IPS DF 4.7 (cell line): ENCODE results near the gene PDE11A.
"Not testable (repeated sequence)": the region's sequence is repeated elsewhere in the genome, so short reads cannot be mapped to it uniquely, and the experiment has no call there.

Source experiments
- DNase-seq: peaks from one replicate; pipeline ENCODE4 v3.0.0-alpha.2; 2013; ENCODE audit warnings: low spot score; ENCODE audit errors: extremely low read depth

Gene PDE11A

DNA sequence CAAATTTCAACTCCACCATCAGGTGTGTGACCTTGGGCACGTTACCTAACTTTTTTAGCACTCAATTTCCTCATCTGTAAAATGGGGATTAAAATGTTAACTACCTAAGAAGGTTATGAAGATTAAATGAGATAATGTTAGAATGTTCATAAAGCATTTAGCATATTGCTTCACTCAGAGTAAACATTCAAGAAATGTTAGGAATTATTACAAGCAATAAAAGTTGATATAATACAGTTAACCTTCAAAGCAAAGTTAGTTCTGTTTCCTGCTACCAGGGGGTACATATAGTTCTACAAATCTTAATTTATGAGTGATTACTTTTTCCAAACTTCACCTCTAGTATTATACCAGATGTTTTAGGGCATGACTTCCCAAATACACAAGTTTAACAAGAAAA is 254.2 kb downstream of the PDE11A start:
- no peak for DNase-seq

DNA sequence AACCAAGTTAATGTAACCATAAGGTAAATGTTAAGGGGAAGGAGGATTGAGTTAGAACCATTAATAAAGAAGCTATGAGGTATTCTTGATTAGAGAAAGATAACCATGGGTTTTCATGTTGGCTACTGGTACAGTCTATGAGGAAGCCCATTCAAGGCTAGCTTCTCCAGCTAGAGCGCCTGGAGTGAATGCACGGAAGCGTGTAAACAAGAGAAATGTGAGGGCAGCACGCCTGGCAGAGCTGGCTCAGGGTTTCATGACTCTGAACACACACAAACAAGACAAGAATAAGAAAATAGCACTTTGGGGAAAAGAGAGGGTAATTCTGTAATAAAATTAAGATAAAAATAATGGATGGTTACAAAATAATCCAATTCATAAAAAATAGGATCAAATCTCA is 255.3 kb downstream of the PDE11A start:
- no peak for DNase-seq

DNA sequence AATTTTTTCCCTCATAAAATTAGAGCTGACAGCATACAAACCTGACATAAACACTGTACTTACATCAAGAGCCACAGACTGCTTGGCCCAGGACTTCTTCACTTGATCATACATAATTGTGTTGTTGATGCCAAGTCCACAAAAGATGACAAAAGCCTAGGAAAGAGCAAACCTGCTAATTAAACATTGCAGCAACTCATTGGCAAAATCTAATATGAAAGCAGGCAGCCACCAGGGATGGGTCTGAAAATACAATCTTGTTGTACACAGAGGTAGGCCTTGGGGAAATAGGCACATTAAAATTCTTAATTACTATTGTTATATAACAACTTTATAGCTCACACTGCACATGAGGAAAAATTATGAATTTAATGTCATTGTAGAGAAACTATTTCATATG is 255.8 kb downstream of the PDE11A start:
- DNase-seq, result no peak

DNA sequence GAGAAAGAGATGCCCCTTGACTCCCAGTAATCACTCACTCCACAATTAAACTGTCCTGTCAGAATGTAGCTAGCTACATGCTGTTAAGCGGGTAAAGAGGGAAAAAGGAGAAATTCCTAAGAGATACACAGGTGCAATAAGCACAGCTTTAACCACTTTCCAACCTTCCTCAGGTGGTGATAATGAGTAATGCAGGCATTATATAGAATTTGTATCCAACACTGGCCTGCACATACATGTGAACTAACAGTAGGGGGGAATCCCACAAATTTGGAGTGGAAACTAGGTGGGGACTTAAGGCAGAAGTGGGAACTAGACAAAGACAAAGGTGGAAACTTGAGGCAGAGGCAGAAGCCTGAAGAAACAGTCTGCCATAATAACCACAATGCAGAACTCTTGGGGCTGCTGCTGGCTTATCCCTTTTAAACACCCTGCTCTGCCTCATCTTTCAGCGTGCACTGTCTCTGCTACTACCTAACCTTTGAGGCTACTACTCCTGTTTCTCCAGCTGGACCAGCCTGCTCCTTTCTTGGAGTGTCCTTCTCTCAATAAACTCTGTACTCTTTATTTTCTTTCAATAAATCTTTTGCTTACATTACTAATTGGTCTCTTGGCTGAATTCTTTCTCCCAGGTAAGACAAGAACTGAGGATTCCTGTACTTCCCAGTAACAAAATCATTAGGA is 259.7 kb downstream of the PDE11A start:
- no peak for DNase-seq

DNA sequence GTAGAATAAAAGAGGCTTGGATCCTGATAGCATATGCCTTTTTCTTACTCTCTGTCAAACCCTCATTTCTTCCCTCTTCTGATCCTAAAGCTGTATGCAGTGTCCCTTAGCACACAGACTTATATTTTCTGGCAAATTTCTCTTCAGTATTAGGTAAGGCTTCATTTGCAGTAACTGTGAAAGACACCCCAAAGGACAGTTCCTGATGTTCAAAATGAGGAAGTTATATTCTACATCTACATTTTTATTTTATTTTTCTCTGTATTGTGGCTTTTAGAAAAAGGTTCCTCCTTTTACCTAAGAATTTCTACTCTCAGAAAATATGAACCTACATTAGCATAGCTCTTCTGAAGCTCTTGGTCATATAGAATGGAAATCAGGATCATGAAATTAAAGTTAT is 261.7 kb downstream of the PDE11A start:
- no peak for DNase-seq

DNA sequence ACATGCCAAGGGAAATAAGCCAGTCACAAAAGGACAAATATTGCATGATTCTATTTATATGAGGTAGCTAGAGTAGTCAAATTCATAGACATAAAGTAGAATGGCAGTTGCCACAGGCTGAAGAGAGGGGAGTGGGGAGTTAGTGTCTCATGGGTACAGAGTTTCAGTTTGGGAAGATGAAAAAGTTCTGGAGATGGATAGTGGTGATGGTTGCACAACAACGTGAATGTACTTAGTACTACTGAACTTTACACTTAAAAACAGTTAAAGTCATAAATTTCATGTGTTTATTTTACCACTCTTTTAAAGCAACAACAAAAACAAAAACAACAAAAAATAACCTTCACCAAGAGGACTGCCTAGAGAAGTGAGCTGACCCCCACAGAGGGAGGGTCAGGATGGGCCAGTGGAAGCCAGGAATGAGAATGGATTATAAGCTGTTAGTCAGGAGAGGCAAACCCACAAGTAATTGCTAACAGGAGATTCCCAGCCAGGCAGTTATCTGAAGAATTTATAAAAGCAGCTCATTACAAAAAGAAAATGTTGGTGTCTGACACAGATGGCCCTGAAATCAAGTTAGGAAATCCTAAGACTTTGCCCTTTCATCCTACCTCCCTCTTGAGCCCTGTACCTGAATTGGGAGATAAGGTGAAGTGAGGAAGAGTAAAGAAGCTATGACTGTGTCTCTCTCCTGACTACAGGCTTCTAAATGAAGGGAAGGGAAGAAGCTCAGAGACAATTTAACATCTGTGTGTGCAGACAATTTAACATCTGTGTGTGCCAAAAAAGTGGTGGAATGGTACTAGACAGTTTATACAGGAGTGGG is 263.4 kb downstream of the PDE11A start:
- DNase-seq, result no peak

DNA sequence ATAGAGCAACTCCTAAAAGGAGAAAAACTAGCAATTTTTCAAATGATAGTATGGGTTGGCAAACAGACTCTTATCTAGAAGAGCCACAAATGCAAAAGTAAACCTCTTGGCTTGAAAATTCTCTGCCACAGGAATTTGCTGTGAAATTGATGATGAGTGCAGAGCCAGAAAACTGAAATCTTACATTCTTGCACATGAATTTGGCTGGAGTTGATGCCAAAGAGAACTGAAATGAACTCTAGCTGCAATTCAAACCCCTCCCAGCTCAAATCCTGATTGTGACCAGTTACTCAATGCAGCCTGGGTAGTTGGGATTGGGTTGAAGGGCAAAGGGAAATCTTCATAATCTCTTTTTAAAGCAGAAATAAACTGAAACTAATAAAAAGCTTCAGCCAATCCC is 266.6 kb downstream of the PDE11A start:
- DNase-seq, result no peak

DNA sequence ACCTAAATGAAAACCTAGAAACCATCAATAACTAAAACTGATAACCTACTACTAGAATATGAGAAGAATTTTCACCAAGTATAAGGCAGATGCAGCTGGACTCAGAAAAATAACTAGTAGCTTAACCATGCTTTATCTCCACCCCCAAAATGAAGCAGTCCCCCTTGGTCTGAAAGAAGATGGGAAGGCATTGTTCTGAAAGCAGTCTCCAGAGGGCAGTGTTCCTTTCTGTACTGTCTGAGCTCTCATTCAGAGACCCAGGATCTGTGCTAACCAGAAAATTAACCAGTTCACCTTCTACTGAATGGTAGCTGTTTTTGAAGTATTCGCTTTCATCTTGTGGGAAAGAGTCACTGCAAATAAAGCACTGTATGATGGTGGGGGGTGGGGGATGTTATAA is 273.0 kb downstream of the PDE11A start:
- peak; percentile 25 for DNase-seq

DNA sequence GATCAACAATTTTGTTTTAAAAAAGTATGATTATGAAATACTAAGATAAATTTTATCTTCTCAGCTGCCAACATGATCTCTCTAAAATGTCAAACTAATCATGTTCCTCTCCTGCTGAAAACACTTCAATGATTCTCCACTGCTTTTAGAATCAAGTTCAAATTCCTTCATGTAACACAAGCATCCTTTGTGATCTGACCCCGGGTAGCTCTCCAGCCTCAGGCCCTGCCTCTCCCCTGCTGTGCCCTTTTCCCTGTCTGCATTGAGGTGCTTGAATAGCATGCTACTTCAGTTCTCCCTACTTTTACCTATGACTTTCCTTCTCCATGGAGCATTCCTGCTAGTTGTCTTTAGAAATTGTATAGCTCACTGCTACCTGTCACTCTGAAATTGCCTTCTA is 274.8 kb downstream of the PDE11A start:
- DNase-seq, result peak; percentile 22

DNA sequence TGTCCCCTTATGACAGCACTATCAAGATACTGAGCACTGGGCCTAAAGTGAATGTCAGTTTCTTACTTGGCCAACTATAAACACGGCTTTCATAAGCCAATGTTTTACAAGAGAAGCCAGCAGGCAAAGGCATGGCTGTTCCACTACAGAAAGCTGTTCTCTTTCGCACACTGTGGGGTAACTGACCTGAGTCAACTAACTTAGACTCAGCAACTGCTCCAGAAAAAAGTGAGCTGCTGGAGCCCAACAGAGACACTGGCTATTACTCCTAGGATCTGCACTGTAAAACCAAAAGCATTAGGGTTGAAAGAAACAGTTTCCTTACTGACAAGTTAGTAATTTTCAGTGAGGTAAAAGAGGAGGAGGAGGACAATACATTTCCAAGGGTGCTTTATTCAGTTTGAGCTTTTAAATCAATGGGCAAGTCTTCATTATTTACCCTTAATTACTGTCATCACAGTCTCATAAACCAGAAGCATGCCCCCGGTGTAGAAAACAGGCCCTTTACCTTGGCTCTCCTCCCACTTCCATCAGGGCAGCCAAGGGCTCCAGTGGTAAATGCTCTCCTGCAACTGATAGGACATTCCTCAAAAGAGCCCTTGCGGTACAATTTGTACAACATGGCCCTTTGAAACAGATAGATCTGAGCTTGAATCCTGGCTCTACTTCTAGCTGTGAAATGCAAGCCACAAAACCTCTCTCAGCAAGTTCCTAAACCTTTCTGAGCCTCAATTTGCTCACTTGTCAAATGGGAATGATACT is 275.7 kb downstream of the PDE11A start:
- DNase-seq, result no peak

DNA sequence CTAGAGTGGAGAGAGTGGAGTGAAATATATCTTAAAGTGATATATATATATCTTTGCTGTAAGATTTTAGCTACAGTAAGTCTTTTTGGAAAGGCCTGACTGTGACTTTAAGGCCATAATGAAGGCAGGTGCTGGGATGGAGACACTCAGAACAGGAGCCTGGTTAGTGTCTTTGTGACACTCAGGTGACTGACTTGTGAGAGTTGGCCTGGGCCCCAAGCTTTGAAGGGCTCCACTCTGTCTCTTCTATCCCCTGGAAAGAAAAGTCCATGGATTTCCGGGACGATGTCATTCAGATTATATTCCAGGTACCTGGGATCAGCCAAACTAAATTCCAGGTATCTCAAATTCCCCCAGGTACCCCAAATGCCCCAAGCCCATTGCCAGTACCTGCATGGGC is 276.6 kb downstream of the PDE11A start:
- DNase-seq, result no peak

DNA sequence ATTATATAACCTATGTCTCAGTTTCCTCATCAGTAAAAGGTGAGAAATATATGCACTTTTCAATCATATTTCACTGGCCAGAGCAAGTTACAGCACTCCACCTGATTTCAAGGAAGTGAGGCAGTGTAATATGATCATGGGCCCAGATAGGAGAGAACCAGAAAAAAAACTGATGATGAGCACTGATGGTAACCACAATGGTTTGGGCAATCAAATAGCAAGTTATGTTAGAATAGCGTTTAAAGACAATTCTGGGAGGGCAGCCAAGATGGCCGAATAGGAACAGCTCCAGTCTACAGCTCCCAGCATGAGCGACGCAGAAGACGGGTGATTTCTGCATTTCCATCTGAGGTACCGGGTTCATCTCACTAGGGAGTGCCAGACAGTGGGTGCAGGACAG is 287.4 kb downstream of the PDE11A start:
- DNase-seq, result not testable (repeated sequence)

DNA sequence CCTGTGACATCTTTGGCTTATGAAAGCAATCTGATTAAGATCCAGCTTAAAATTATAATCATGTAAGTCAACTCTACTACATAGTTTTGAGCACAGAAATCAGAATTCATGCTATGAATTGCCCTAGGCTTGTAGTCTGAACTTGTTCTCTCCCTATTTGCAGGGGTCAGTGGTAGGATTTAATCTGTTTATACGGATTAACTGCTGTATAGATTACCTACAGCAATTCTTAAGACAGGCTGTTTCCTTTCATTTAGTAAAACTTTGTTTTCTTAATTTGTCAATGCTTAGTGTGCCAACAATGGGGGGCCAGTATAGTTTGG is 287.9 kb downstream of the PDE11A start:
- no peak for DNase-seq

DNA sequence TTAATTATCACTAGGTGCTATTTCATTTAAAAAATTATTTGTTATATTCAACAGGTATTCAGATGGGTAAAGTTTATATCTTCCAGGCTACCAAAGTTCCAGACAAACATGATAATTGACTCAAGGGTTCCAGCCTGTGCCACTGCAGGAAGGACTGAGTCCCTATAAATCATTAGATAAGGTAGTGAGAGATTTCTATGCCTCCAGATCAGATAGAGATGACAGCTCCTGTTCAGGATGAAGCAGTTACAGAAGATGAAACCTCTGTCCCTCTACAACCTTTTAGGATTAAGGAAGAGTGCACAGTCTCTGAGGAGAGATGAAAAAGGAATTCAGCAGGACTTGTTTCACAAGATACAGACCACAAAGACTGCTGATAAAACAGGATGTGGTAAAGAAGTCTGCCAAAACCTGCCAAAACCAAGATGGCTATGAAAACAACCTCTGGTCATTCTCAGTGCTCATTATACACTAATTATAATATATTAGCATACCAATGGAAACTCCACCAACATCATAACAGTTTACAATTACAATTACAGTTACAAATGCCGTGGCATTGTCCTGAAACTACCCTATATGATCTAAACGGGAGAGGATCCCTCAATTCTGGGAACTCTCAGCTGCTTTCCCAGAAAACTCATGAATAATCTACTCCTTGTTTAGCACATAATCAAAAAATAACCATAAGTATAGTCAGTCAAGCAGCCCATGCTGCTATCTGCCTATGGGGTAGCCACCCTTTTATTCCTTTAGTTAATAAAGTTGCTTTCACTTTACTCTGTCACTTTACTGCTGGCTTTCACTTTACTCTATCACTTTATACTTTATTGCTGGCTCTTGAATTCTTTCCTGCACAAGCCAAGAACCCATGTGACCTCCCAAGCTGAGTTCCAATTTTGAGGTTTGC is 288.5 kb downstream of the PDE11A start:
- no peak for DNase-seq

DNA sequence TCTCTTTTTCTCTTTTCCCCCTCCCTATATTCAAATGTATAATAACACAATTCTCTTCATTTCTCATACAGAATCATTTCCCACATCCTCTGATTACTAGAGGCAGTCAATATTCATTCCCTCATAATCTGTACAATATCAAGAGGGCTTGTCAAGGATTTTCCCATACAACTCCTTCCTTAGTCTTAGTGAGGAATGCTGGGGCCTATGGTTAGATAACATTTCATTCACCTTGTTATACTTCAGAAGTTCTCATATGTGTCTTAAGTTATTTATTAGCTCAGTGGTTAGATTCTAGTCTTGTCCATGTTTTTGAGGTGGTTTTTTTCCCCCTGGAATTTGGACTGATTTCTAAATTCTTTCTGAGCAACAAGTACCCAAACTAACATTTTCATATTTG is 289.5 kb downstream of the PDE11A start:
- DNase-seq, result no peak

DNA sequence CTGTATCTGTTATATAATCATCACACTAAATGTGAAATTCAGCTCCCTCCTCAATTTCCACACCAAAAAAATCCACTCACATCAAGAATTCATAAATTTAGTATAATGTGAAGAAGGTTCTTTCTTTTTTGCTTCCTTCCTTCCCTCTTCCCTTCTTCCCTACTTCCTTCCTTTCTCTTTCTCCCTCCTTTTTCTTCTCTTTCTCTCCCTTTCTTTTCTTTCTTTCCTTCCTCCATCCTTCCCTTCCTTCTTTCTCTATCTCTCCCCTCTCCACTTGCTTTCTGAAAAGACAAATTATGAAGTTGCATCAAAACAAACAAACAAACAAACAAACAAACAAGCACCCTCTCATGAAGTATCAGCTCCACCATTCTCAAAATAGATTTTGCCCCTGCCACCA is 290.0 kb downstream of the PDE11A start:
- no peak for DNase-seq

DNA sequence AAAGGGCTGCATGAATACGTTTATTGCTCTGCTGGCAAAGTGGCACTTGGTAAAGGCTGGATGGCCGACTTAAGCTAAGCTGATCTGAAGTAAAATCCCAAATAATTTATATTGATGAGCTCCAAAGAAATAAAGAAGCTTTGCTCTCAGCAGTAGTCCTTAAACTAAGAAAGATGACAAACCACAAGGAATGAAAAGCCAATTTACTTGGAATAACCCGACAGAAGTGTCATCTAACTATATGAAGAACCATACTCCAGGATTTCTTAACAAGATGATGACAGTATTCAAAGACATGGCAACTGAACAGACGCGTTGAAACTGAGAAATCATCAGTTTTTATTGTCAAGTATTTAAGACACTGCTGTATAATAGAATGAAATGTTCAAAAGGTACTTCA is 294.1 kb downstream of the PDE11A start:
- DNase-seq, result no peak

DNA sequence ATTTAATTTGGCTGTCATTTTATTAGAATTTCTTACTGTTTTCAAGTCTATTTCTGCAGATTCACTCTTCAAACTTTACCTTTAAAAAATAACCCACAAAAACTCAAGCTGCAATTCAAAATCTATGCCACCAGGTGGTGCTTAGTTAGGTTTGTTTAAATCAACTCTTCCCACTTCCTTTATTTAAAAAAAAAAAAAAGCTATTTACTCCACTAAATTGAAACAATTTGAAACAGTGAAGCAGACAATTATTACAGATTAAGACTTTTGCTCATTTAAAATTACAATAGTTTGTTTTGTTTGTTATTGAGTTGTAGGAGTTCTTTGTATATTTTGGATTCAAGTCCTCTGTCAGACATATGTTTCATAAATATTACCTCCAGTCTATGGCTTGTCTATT is 300.0 kb downstream of the PDE11A start:
- no peak for DNase-seq

DNA sequence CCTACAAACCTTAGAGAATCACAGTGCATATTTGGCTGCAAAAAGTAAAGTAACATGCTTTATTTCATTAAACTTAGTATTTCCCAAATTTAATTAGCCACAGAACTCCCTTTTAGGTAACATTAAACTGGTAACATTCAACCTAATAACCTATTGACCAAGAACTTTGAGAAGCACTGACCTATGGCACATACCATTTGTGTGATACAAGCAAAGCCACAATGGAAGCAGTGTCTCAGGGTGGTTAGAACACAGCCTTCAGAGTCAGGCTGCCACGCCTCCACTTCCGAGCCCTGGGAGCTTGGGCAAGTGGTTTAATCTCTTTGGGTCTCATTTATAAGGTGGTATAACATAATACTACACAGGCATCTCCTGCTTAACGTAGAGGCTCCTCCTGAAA is 301.4 kb downstream of the PDE11A start:
- DNase-seq, result no peak

DNA sequence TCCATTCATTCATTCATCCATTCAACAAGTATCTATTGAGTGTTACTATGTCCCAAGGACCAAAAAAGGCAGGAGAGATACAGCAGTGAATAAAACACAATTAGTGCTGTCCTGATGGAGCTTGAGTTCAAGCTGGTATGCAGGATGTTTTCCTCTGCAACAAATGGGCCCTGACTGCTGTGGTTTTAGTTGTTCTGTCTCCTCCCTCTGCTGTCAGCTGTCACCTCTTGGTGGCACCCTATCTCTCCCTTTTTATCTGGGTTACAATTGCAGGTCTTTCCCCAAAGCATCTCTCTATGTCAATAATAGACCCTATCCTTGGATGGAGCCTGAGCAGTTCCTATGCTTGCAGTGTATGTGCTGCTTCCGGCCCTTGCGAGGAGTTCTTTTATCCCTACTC is 304.8 kb downstream of the PDE11A start:
- DNase-seq, result no peak

DNA sequence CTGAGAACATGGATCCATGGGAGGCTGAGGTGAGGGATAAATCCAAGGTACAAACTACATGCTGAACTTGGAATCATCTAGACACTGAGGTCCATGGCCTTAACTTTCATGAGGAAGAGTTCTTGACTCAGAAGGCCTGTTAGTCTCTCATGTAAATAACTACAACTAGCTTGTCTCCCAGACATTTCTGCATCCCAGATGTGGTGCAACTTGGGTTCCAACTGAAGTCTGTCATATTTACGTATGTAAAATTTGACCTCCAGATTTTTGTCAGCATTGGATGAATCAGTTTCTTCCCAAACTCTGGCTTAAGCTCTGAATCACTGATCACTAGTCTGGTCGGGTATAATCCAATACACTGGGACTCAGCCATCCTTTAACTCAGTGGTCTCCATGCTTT is 306.9 kb downstream of the PDE11A start:
- DNase-seq, result no peak
